Panc1 (cell line): Measurements from ENCODE around the gene B3GALT5. TPM values are rescaled to one million over a fixed set of nuclear protein-coding genes. Genes with fewer than 3 reads are reported as not detected.

ENCODE experiments used
- ATAC-seq: fragments of 200-7000 bp; cut with Tn5 transposase; 2 replicates; pipeline ENCODE4 v1.9.1; 2020; ENCODE audit warnings: mild to moderate bottlenecking, moderate library complexity
- BruUV-seq: library from RNA; stranded (reverse); fragments of 400-500 nt; replicated peaks from 2 replicates; lab custom pipeline; 2021; lab: Mats Ljungman, UMichigan
- CTCF ChIA-PET: fragments of 300-600 bp; sonication (Branson Sonifier 250); formaldehyde crosslinking; loops from one replicate; lab custom pipeline; 2022; ENCODE audit warnings: antibody characterized with exemption; lab: Charles Lee
- POLR2A ChIA-PET: fragments of 300-600 bp; sonication (Branson Sonifier 250); formaldehyde crosslinking; loops from one replicate; lab custom pipeline; 2022; ENCODE audit warnings: antibody characterized with exemption; lab: Charles Lee
- DNase-seq: peaks from one replicate; pipeline ENCODE4 v3.0.0-alpha.2; 2010; ENCODE audit warnings: low read depth, low spot score
- H3K27ac ChIP-seq: 2 replicates; pipeline ENCODE4 v1.5.1; 2011; ENCODE audit warnings: mild to moderate bottlenecking, low read length, inconsistent platforms
- H3K27me3 ChIP-seq: fragments of 200-500 bp; sonication (Bioruptor generic); 2 replicates; pipeline ENCODE4 v1.6.0; 2014; ENCODE audit warnings: low read length, inconsistent platforms; ENCODE audit not compliant: control insufficient read depth, insufficient read depth
- H3K36me3 ChIP-seq: fragments of 200-500 bp; sonication (Bioruptor generic); 2 replicates; pipeline ENCODE4 v1.5.1; 2014; ENCODE audit warnings: inconsistent platforms, mild to moderate bottlenecking, low read length, moderate library complexity; ENCODE audit not compliant: control insufficient read depth, insufficient read depth
- H3K4me1 ChIP-seq: 2 replicates; pipeline ENCODE4 v1.5.1; 2011; ENCODE audit warnings: inconsistent platforms, mild to moderate bottlenecking, low read length, moderate library complexity; ENCODE audit not compliant: control insufficient read depth, insufficient read depth
- H3K4me3 ChIP-seq, 2 experiments: 2 replicates each; pipeline ENCODE4 v1.5.1; 2011 to 2012; ENCODE audit warnings: low read depth in 2 of 2, low read length in 2 of 2, mild to moderate bottlenecking in 2 of 2, inconsistent platforms in 1 of 2, moderate library complexity in 1 of 2
- H3K9me3 ChIP-seq: fragments of 200-500 bp; sonication (Bioruptor generic); 2 replicates; pipeline ENCODE4 v1.5.1; 2014; ENCODE audit warnings: low read depth, mild to moderate bottlenecking, inconsistent platforms, low read length, moderate library complexity; ENCODE audit not compliant: control insufficient read depth, insufficient read depth
- POLR2AphosphoS5 ChIP-seq: IDR thresholded peaks from 2 replicates; pipeline ENCODE4 v1.6.1; 2012; ENCODE audit warnings: mild to moderate bottlenecking, low read depth, low read length, moderate library complexity
- SIN3A ChIP-seq: IDR thresholded peaks from 2 replicates; pipeline ENCODE4 v1.6.1; 2012; ENCODE audit warnings: low read depth, mild to moderate bottlenecking, low read length, moderate library complexity, borderline replicate concordance; ENCODE audit not compliant: insufficient read depth
- TCF7L2 ChIP-seq: IDR thresholded peaks from 2 replicates; pipeline ENCODE4 v1.6.1; 2011; ENCODE audit warnings: mild to moderate bottlenecking, low read depth, low read length, inconsistent platforms
- in situ Hi-C: cut with HindIII; loops from 2 replicates; pipeline ENCODE4 v1.10.0; 2016; ENCODE audit warnings: low sequenced_read_pairs, low pct_unique_long_range_greater_than_20kb
- intact Hi-C: fragments of 100-400 bp; cut with micrococcal nuclease; formaldehyde crosslinking; loops from one replicate; pipeline ENCODE4 v1.10.0; 2022; ENCODE audit not compliant: unreplicated experiment
- total RNA-seq: library from RNA; stranded (reverse); gene quantifications from one replicate; pipeline ENCODE4 v1.2.1, GENCODE V29; 2021; ENCODE audit not compliant: unreplicated experiment
- TF ChIP-seq, protein P1 (sequence below): fragments of 450-650 bp; IDR thresholded peaks from 2 replicates; pipeline ENCODE4 v1.5.1; 2017; ENCODE audit warnings: mild to moderate bottlenecking
- TF ChIP-seq, protein P2 (sequence below), 2 experiments: IDR thresholded peaks; 2 replicates each; pipeline ENCODE4 v1.6.1; 2011 to 2012; ENCODE audit warnings: low read depth in 2 of 2, control low read depth in 1 of 2, low read length in 1 of 2, mild to moderate bottlenecking in 1 of 2, moderate library complexity in 1 of 2; ENCODE audit not compliant: insufficient read depth in 1 of 2

The B3GALT5 gene
- total RNA-seq, 1 experiment from 2014 or later = 0.10 TPM

DNA sequence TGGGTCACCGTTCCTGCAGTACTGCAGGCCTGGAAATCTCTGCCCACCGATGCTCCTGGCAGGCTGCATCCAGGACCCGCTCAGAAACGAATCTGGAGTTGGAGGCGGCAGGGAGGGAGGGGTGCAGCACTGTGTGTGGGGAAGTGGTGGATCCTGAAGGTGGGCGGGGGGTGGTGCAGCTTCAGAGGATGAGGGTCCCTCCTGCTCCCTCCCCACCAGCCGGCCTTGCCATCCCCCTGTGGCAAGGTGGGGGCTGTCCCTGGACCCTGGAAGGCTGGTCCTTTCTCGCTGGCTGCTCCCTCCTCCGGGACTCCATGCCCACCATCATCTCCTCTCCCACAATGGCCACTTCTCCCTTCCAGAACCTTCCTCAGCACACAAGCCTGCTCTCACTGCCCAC lies 60.4 kb downstream of the B3GALT5 start:
- ChIA-PET CTCF (no interaction called here), POLR2A (no interaction called here)
- no TSS peak for BruUV-seq
- Histone ChIP-seq H3K27me3 (peaks cover 2% of the 10 kb centered on the region; the same call in 1 of the 2 replicates), H3K27ac (no peak overlapping the region), H3K4me3 (no peak overlapping the region), H3K9me3 (no peaks in the 10 kb centered on the region), H3K36me3 (no peaks in the 10 kb centered on the region), H3K4me1 (no peaks in the 10 kb centered on the region)
- ATAC-seq (no peak), DNase-seq (no peak)
- no peak for TF ChIP-seq POLR2AphosphoS5
- no peak for TF ChIP-seq TCF7L2
- TF ChIP-seq, protein P1, sequence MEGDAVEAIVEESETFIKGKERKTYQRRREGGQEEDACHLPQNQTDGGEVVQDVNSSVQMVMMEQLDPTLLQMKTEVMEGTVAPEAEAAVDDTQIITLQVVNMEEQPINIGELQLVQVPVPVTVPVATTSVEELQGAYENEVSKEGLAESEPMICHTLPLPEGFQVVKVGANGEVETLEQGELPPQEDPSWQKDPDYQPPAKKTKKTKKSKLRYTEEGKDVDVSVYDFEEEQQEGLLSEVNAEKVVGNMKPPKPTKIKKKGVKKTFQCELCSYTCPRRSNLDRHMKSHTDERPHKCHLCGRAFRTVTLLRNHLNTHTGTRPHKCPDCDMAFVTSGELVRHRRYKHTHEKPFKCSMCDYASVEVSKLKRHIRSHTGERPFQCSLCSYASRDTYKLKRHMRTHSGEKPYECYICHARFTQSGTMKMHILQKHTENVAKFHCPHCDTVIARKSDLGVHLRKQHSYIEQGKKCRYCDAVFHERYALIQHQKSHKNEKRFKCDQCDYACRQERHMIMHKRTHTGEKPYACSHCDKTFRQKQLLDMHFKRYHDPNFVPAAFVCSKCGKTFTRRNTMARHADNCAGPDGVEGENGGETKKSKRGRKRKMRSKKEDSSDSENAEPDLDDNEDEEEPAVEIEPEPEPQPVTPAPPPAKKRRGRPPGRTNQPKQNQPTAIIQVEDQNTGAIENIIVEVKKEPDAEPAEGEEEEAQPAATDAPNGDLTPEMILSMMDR = no peak
- TF ChIP-seq, protein P2, sequence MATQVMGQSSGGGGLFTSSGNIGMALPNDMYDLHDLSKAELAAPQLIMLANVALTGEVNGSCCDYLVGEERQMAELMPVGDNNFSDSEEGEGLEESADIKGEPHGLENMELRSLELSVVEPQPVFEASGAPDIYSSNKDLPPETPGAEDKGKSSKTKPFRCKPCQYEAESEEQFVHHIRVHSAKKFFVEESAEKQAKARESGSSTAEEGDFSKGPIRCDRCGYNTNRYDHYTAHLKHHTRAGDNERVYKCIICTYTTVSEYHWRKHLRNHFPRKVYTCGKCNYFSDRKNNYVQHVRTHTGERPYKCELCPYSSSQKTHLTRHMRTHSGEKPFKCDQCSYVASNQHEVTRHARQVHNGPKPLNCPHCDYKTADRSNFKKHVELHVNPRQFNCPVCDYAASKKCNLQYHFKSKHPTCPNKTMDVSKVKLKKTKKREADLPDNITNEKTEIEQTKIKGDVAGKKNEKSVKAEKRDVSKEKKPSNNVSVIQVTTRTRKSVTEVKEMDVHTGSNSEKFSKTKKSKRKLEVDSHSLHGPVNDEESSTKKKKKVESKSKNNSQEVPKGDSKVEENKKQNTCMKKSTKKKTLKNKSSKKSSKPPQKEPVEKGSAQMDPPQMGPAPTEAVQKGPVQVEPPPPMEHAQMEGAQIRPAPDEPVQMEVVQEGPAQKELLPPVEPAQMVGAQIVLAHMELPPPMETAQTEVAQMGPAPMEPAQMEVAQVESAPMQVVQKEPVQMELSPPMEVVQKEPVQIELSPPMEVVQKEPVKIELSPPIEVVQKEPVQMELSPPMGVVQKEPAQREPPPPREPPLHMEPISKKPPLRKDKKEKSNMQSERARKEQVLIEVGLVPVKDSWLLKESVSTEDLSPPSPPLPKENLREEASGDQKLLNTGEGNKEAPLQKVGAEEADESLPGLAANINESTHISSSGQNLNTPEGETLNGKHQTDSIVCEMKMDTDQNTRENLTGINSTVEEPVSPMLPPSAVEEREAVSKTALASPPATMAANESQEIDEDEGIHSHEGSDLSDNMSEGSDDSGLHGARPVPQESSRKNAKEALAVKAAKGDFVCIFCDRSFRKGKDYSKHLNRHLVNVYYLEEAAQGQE (IDR thresholded peaks at IDR 0.05; ENCODE audit: insufficient read depth in 1 of 2, low read depth in 2 of 2, low read length in 1 of 2) = no peak
- TF ChIP-seq SIN3A = no peak
- in situ Hi-C loops (no loop called here), intact Hi-C loops (no loop called here)

DNA sequence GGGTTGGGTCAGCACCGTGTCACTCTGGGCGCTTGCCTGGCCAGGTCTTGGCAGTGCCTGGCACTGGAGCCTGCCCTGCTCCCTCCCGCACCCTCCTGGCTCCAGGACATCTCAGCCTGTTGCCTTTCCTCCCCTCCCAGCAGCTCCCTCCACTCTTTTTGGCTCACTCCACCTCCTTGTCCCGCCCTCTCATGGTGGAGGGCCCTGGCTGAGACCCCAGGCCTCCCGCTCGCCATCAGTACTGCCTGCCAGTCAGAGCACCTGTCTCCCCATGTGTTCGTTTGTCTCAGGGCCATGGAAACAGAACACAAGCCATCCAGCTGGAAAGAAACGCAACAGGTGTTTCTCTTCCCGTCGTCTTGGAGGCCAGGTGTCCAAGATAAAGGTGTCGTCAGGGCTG lies 61.0 kb downstream of the B3GALT5 start:
- ChIA-PET CTCF (no interaction called here), POLR2A (no interaction called here)
- ATAC-seq (no peak), DNase-seq (no peak)
- TF ChIP-seq, protein P2 (IDR thresholded peaks at IDR 0.05; ENCODE audit: insufficient read depth in 1 of 2, low read depth in 2 of 2, low read length in 1 of 2) = no peak
- TF ChIP-seq POLR2AphosphoS5 (no peak), TCF7L2 (no peak), SIN3A (no peak)
- TF ChIP-seq, protein P1 = no peak
- H3K4me1 ChIP-seq = no peaks in the 10 kb centered on the region
- intact Hi-C loops (no loop called here), in situ Hi-C loops (no loop called here)
- H3K27me3 ChIP-seq = peaks cover 2% of the 10 kb centered on the region; the same call in 1 of the 2 replicates
- H3K4me3 ChIP-seq = no peak overlapping the region
- no TSS peak for BruUV-seq
- no peaks in the 10 kb centered on the region for H3K36me3 ChIP-seq
- H3K9me3 ChIP-seq = no peaks in the 10 kb centered on the region
- H3K27ac ChIP-seq = no peak overlapping the region
